NCI-H2171 treated with DMSO at 0.1 percent for 48 hours (cell line): Measurements from ENCODE around the gene CLDN4.
"Not testable (repeated sequence)": the region's sequence is repeated elsewhere in the genome, so short reads cannot be mapped to it uniquely, and the experiment has no call there.

Source experiments
- DNase-seq: peaks from one replicate; lab custom pipeline; 2025; lab: John Stamatoyannopoulos, UW

The CLDN4 gene

GRCh38 chr7:73844131-73844547, 13.3 kb downstream of the CLDN4 start:
- DNase-seq = no peak

GRCh38 chr7:73844848-73845460, 14.2 kb downstream of the CLDN4 start:
- no peak for DNase-seq

DNA sequence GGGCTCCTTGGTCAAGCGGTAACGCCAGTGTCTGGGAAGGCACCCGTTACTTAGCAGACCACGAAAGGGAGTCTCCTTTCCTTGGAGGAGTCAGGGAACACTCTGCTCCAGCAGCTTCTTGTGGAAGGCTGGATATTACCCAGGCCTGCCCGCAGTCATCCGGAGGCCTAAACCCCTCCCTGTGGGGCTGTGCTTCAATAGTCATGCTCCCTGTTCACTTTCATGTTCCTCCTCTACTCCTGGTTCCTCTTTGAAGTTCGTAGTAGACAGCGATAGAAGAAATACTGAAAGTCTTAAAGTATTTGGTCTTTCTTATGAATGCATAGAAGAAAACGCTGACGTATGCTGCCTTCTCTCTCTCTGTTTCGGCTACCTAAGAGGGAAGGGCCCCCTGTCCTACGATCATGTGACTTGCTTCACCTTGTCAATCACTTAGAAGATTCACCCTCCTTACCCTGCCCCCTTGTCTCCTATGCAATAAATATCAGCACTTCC, 15.0 kb downstream of the CLDN4 start:
- DNase-seq = not testable (repeated sequence)

- DNase-seq = no peak
Observed at GRCh38 chr7:73847941-73848723, 17.3 kb downstream of the CLDN4 start.

GRCh38 chr7:73850781-73851207, 20.0 kb downstream of the CLDN4 start:
- no peak for DNase-seq

DNA sequence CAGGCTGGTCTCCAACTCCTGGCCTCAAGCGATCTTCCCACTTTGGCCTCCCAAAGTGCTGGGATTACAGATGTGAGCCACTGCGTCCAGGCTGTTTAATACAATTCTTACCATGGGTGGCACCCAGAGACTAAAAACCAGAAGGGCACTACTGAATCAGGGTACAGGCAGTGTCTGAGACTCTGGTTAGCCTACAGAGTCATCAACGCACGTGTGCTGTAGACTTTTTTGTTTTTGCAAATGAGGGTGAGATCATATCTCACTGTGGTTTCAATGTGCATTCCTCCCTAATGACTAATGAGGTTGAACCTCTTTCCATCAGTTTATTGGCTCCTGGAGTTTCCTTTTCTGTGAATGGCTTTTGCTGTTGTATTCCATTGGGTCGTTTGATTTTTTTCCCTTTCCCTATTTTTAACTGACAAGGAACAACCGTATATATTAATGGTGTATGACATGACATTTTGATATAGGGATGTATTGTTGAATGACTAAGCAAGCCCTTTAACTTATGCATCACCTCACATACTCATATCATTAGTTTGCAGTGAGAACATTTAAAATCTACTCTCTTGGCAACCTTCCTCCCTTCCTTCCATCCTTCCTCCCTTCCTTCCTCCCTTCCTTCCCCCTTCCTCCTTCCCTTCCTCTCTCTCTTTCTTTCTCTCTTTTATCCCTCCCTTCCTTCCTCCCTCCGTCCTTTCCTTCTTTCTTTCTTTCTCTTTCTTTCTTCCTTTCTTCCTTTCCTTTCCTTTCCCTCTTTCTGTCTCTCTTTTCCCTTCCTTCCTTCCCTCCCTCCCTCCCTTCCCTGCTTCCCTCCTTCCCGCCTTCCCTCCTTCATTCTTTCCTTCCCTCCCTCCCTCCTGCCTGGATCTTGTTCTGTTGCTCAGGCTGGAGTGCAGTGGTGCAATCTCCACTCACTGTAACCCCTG, 20.9 kb downstream of the CLDN4 start:
- peak; percentile 77 for DNase-seq

DNA sequence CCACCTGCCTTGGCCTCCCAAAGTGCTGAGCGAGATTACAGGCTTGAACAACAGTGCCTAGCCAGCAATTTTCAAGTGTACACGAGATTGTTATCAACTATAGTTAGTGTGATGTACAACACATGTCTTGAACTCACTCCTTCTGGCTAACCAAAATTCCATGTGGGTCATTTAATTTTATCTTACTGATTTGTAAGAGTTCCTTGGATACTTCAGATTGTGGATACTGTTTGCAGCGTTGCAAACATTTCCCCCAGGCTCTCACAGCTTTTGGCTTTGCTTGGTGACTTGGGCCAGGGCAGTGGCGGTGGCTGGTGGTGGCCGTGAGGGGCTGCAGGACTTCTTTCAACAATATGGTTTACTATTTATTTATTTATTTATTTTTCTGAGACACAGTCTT, 21.7 kb downstream of the CLDN4 start:
- no peak for DNase-seq

DNA sequence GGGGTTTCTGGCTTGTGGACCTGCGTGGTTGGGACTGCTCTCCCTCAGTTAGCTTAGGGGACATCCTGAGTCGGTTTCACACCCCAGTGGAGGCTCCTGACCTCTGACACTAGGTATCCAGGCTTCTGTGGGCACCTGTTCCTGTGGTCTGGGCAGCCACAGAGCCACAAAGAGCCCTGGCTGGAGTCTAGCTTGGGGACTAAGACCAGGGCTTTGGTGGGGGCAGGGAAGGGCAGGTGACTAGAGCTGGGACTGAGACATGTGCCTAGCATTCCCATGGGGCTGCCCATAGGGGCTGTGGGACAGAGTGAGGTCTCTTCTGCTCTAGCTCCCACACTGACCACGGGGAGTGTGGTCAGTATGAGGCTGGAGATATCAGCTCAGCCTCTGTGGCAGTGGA, 26.1 kb downstream of the CLDN4 start:
- no peak for DNase-seq

DNA sequence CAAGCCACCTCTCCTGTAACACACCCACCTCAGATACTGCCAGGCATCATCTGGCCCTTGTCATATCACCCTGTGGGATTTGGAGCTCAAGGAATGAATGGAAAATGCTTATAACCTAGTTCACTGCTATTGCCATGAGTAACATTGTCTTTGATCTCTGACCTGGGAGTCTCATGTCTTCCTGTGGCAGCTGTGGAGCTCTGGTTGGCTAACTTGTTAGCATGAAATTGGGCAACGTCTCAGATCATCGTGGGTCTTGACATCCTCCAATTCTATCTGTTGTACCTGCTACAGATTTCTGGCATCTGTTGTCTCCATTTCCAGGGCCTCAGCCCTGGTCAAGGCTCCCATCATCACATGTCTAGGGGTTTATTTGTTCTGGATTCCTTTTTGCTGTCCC, 28.0 kb downstream of the CLDN4 start:
- DNase-seq = no peak

DNA sequence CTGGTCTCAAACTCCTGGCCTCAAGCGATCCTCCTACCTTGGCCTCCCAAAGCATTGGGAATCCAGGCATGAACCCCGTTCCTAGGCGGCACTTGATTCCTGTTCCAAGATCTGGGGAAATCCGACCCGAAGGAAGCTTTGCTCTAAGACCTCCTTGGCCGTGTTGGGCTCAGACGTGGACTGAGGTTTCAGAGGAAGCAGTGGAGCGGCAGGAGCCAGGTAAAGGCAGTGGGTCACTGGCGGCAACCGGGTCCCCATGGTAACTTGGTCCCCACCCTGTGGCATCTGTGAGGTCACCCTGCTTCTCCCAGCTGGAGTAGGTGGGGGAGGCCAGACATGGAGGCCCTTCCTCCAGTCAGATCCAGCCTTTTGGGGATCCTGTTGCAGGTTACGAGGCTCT, 30.1 kb downstream of the CLDN4 start, which contains the start of gene TMEM270:
TSS of gene TMEM270 (plus strand) at position 301 of the 400 bp plus-strand sequence. CDS start at position 337, 36 bp downstream.
- no peak for DNase-seq

- DNase-seq = no peak
Observed at GRCh38 chr7:73861305-73861704, 30.5 kb downstream of the CLDN4 start.

GRCh38 chr7:73864981-73865711, 34.4 kb downstream of the CLDN4 start:
- DNase-seq = peak; percentile 83

DNA sequence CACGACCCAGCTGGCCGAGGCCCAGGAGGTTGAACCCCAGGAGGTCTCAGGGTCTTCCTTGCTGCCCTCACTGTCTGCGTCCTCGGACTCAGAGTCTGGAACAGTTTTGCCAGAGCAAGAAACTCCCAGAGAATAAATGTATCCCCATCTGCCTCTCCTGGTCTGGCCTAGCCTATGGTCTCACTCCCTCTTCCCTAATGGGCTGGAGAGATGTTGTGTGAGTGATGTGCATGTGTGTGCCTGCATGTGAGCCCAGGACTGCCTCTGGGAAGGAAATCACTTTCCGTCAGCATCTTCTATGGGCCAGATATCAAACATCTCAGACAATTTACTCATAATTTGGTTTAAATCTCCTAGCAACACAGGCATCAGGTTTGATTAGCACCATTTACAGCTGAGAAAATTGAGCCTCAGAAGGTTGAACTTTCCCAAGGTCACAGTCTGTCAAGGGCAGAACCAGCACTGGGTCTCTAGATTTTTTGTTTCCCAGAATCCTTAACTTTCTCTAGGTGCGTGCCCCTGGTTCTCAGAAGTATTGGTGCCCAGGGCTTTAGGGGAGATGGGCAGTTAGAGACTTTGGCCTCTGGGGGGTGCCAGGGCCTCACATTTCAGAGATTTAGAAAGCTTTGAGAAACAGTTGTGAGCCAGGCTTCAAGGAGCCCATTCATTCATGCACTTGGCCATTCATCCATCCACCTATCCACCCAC, 35.1 kb downstream of the CLDN4 start:
- DNase-seq = peak; percentile 36

DNA sequence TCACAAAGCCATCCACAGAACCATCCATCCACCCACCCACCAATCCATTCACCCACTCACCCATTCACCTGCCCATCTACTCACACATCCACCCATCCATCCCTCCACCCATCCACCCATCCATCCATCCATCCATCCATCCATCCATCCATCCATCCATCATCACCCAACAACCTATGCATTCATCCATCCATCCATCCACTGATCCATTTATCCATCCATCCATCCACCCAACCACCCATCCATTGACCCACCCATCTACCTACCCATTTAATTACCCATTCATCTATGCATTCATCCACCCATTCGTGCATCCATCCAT, 35.6 kb downstream of the CLDN4 start:
- DNase-seq = no peak

GRCh38 chr7:73869011-73869798, 38.4 kb downstream of the CLDN4 start:
- no peak for DNase-seq

DNA sequence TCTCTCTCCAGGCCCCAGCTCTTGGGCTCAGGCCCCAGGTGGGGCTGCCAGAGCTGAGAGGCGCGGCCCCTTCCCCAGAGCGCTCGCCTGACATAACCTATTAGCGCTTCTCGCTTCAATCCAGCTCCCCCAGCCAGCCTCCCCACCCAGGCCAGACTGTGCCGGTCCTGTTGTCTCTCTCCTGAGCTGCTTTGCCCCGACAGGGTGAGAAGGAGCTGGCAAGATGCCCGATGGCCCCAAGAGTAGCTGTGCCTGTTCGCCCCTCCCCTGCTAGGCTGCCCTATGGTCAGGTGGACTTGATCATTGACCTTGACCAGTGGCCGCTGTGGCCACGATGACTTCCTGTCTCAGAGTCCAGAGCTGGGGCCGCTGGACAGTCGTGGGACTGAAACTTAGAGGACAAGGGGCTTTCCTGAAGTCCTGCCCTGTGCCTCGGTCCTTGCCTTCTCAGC, 39.3 kb downstream of the CLDN4 start:
- DNase-seq = no peak

- DNase-seq = no peak
Observed at GRCh38 chr7:73871163-73872011, 40.6 kb downstream of the CLDN4 start.

DNA sequence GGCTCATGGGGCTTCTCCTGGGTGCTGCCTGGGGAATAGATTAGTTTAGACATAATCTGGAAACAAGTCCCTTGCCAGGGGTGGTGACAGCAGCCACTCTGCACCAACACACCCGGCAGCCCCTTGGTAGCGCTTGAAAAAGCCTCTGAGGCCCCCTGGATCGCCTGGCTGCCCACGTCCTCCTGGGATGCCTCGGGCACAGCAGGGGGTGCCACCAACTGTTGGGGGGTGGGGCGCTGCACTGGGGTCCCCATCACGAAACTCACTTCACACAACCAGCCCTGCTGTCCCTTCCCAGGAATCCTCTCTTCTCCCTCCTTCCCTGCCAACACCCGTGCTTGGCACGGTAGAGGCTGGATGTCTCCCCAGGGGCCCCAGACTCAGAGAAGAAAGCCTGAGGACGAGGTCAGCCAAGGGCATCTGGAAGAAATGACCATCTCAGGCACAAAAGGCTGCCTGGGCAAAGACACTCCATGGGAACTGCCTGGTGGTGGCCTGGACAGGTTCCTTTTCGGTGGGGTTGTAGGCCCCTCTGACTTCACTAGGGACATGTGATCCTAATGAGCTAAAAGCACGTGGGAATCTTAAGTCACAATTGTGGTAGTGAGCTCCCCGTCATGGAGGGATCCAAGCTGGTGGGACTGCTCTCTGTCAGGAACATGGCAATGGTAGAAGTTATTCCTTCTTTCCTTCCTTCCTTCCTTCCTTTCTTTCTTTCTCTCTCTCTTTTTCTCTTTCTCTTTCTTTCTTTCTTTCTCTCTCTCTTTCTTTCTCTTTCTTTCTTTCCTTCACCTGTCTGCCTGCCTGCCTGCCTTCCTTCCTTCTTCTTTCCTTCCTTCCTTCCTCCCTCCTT, 41.5 kb downstream of the CLDN4 start:
- DNase-seq = no peak
